Activated CD4-positive, alpha-beta T cell treated with anti-CD3 and anti-CD28 coated beads, Interleukin-2, amount 10 ng/mL, durations not matched to agents 7 days and 5 days (primary cell): ENCODE measurements around the gene POMC. TPM values are rescaled to one million over a fixed set of nuclear protein-coding genes. Genes with fewer than 3 reads are reported as not detected.

ENCODE experiments used
- CTCF ChIA-PET: fragments of 350-600 bp; sonication (Branson Sonifier 250); formaldehyde crosslinking; loops from one replicate; lab custom pipeline; 2021; ENCODE audit warnings: antibody characterized with exemption; lab: Charles Lee
- POLR2A ChIA-PET: fragments of 350-600 bp; sonication (Branson Sonifier 250); formaldehyde crosslinking; loops from one replicate; lab custom pipeline; 2021; ENCODE audit warnings: antibody characterized with exemption; lab: Charles Lee
- DNase-seq: peaks from one replicate; pipeline ENCODE4 v3.0.0-alpha.2; 2020
- H3K27ac Mint-ChIP-seq: one replicate; pipeline ENCODE4 v1.8.0; 2021; ENCODE audit warnings: mild to moderate bottlenecking, moderate library complexity, mixed read lengths
- H3K27me3 Mint-ChIP-seq: one replicate; pipeline ENCODE4 v1.8.0; 2021; ENCODE audit warnings: mixed read lengths
- H3K36me3 Mint-ChIP-seq: one replicate; pipeline ENCODE4 v1.8.0; 2021; ENCODE audit warnings: low read depth, mixed read lengths
- H3K4me1 Mint-ChIP-seq: one replicate; pipeline ENCODE4 v1.8.0; 2021; ENCODE audit warnings: mixed read lengths
- H3K4me3 Mint-ChIP-seq: one replicate; pipeline ENCODE4 v1.8.0; 2021; ENCODE audit warnings: mild to moderate bottlenecking, moderate library complexity, mixed read lengths
- H3K9me3 Mint-ChIP-seq: one replicate; pipeline ENCODE4 v1.8.0; 2021; ENCODE audit warnings: mixed read lengths
- total RNA-seq, 2 experiments: library from RNA; stranded (reverse); gene quantifications; one replicate each; pipeline ENCODE4 v1.2.3, GENCODE V29; 2021

Gene POMC
- total RNA-seq, 2 experiments from 2014 or later = 4.1 to 5.0 TPM

DNA sequence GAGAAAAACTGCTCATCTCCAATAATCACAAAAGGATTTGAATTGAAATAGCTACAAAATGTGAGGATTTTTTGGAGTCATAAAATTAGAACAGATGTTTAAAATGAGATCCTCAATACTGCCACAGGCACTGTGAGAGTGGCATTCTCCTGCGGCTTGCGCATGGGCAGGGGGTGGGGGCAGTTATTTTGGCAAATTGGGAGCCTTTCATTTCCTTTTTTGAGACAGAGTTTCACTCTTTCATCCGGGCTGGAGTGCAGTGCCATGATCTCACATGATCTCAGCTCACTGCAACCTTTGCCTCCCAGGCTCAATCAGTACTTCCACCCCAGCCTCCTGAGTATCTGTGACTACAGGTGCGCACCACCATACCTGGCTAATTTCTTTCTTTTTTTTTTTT, 42.4 kb downstream of the POMC start:
- peaks cover 10% of the 10 kb centered on the region for H3K27me3 Mint-ChIP-seq
- H3K36me3 Mint-ChIP-seq = no peaks in the 10 kb centered on the region
- POLR2A ChIA-PET = interaction anchor here (0.6 kb wide), 1 partner anchor 703 kb away, joined by 4 read pairs; no protein-coding TSS in a partner anchor
- H3K4me1 Mint-ChIP-seq = peaks cover 7% of the 10 kb centered on the region
- no peak overlapping the region for H3K4me3 Mint-ChIP-seq
- no peak overlapping the region for H3K27ac Mint-ChIP-seq
- H3K9me3 Mint-ChIP-seq = no peaks in the 10 kb centered on the region
- no peak for DNase-seq
- CTCF ChIA-PET = interaction anchor here (0.6 to 1.5 kb wide), 2 partner anchors 150 to 804 kb away, joined by 3 to 6 read pairs; no protein-coding TSS in a partner anchor

DNA sequence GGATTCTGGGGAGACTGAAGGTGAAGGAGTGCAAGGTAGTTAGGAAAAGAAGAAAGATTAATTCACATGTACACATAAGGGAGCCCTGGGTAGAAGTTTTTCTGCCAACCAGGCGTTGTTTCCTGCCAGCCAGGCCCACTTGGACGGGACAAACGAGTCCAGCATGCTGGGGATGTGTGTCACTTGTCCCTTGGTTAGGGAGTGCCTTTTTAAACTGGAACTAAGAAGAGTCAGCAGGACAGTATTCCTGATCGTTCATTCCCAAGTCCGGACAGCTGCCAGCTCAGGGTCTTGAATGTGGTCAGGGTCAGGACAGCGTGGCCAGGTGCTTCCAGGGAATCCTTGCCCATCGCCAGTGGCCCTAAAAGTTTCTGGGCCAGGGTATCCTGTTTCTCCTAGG, 43.2 kb downstream of the POMC start:
- no peak overlapping the region for H3K4me3 Mint-ChIP-seq
- POLR2A ChIA-PET = no interaction called here
- H3K27me3 Mint-ChIP-seq = peaks cover 3% of the 10 kb centered on the region
- CTCF ChIA-PET = interaction anchor here (1.5 kb wide), 1 partner anchor 150 kb away, joined by 6 read pairs; no protein-coding TSS in a partner anchor
- H3K27ac Mint-ChIP-seq = no peak overlapping the region
- H3K4me1 Mint-ChIP-seq = peaks cover 5% of the 10 kb centered on the region
- H3K36me3 Mint-ChIP-seq = no peaks in the 10 kb centered on the region
- no peak for DNase-seq
- no peaks in the 10 kb centered on the region for H3K9me3 Mint-ChIP-seq

GRCh38 chr2:25123682-25124081, 44.7 kb downstream of the POMC start:
- H3K27ac Mint-ChIP-seq = no peak overlapping the region
- no peak overlapping the region for H3K4me3 Mint-ChIP-seq
- no peak for DNase-seq
- no peaks in the 10 kb centered on the region for H3K27me3 Mint-ChIP-seq
- POLR2A ChIA-PET = no interaction called here
- no peaks in the 10 kb centered on the region for H3K4me1 Mint-ChIP-seq
- H3K9me3 Mint-ChIP-seq = no peaks in the 10 kb centered on the region
- CTCF ChIA-PET = interaction anchor here (1.4 kb wide), 1 partner anchor 29 kb away, joined by 3 read pairs; no protein-coding TSS in a partner anchor
- H3K36me3 Mint-ChIP-seq = no peaks in the 10 kb centered on the region

GRCh38 chr2:25122367-25122766, 46.0 kb downstream of the POMC start:
- no peaks in the 10 kb centered on the region for H3K27me3 Mint-ChIP-seq
- no peaks in the 10 kb centered on the region for H3K9me3 Mint-ChIP-seq
- H3K36me3 Mint-ChIP-seq = no peaks in the 10 kb centered on the region
- H3K4me3 Mint-ChIP-seq = no peak overlapping the region
- POLR2A ChIA-PET = no interaction called here
- CTCF ChIA-PET = interaction anchor here (0.6 to 1.4 kb wide), 3 partner anchors 30 to 1090 kb away, joined by 3 to 6 read pairs (median 5); no protein-coding TSS in a partner anchor
- DNase-seq = no peak
- H3K27ac Mint-ChIP-seq = no peak overlapping the region
- no peaks in the 10 kb centered on the region for H3K4me1 Mint-ChIP-seq

DNA sequence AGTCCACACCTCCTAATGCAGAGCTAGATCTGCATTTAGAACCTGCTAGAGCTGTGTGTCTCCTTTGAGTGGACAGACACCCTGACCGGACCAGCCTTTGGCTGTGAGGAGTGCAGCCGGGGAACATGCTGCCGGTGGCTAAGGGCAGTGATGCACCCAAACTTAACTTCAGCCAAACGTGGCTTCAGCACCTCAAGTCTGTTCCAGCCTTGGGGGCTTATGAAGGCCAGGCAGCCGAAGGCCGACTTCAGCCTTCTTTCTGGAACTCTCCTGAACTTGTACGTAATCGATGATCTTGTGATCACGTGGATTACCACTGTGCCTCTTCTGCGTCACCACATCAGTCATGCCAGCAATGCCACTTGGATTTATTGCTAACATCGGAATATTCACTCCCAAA, 49.1 kb downstream of the POMC start:
- POLR2A ChIA-PET = no interaction called here
- no peaks in the 10 kb centered on the region for H3K27me3 Mint-ChIP-seq
- no peak overlapping the region for H3K27ac Mint-ChIP-seq

GRCh38 chr2:25116956-25117355, 51.4 kb downstream of the POMC start:
- Mint-ChIP-seq H3K27ac (no peak overlapping the region), H3K27me3 (no peaks in the 10 kb centered on the region), H3K36me3 (no peaks in the 10 kb centered on the region), H3K4me3 (no peak overlapping the region), H3K4me1 (no peaks in the 10 kb centered on the region), H3K9me3 (no peaks in the 10 kb centered on the region)
- ChIA-PET POLR2A (no interaction called here), CTCF (interaction anchor here (0.7 kb wide), 1 partner anchor 21 kb away, joined by 3 read pairs; no protein-coding TSS in a partner anchor)
- no peak for DNase-seq

More for the DNA sequence above, 49.1 kb downstream of the POMC start:
- H3K4me1 Mint-ChIP-seq = no peaks in the 10 kb centered on the region
- H3K9me3 Mint-ChIP-seq = no peaks in the 10 kb centered on the region
- no peaks in the 10 kb centered on the region for H3K36me3 Mint-ChIP-seq
- CTCF ChIA-PET = interaction anchor here (1.0 to 1.7 kb wide), 3 partner anchors 10 to 144 kb away, joined by 3 read pairs; no protein-coding TSS in a partner anchor
- no peak overlapping the region for H3K4me3 Mint-ChIP-seq
- no peak for DNase-seq

GRCh38 chr2:25115902-25116301, 52.5 kb downstream of the POMC start:
- H3K4me1 Mint-ChIP-seq = no peaks in the 10 kb centered on the region
- H3K9me3 Mint-ChIP-seq = no peaks in the 10 kb centered on the region
- no peak for DNase-seq
- no peaks in the 10 kb centered on the region for H3K27me3 Mint-ChIP-seq
- H3K4me3 Mint-ChIP-seq = no peak overlapping the region
- POLR2A ChIA-PET = no interaction called here
- CTCF ChIA-PET = interaction anchor here (1.7 kb wide), 1 partner anchor 10 kb away, joined by 4 read pairs; no protein-coding TSS in a partner anchor
- no peak overlapping the region for H3K27ac Mint-ChIP-seq
- H3K36me3 Mint-ChIP-seq = no peaks in the 10 kb centered on the region

- H3K9me3 Mint-ChIP-seq = no peaks in the 10 kb centered on the region
- no peaks in the 10 kb centered on the region for H3K36me3 Mint-ChIP-seq
- POLR2A ChIA-PET = no interaction called here
- no peak overlapping the region for H3K27ac Mint-ChIP-seq
- no peak for DNase-seq
- no peaks in the 10 kb centered on the region for H3K27me3 Mint-ChIP-seq
- no peaks in the 10 kb centered on the region for H3K4me1 Mint-ChIP-seq
- no peak overlapping the region for H3K4me3 Mint-ChIP-seq
- CTCF ChIA-PET = interaction anchor here (1.0 to 1.7 kb wide), 2 partner anchors 8 to 10 kb away, joined by 3 to 4 read pairs; no protein-coding TSS in a partner anchor
Observed at GRCh38 chr2:25115249-25115883, 53.0 kb downstream of the POMC start.

DNA sequence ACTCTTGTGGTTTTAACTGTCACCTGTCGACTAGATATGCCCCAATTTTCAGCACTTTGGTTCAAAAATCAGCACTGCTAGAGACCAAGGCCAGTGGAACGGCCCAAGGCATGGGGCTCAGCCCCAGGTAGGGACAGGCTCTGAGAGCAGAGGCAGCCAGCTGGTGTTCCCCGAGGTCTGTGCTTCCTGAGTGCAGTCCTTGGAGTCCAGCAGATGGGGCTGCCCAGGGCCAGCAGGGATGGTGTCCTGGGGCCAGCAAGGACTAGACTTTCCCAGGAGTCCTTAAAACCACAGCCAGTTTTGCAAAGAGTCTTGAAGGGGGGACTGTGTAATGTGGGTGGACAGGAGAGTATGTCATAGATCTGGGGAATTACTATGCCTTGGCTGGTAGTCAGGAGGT, 56.3 kb downstream of the POMC start:
- Mint-ChIP-seq H3K4me1 (no peaks in the 10 kb centered on the region), H3K9me3 (no peaks in the 10 kb centered on the region)

More for the DNA sequence above, 56.3 kb downstream of the POMC start:
- Mint-ChIP-seq H3K36me3 (no peaks in the 10 kb centered on the region), H3K27me3 (no peaks in the 10 kb centered on the region), H3K4me3 (no peak overlapping the region), H3K27ac (no peak overlapping the region)
- DNase-seq = no peak
- CTCF ChIA-PET = no interaction called here
- POLR2A ChIA-PET = no interaction called here

Other genes with a start within 250 kb of the POMC start
- gene ADCY3, start 248.3 kb downstream of the POMC start, total RNA-seq = 10 to 100 TPM; 60.8 to 67.2 TPM
- 1 to 10 TPM; 6.0 to 7.7 TPM for gene DNAJC27, start 196.6 kb downstream of the POMC start, total RNA-seq
- under 1 TPM in 1 of 2 experiments, not detected in 1; 0.06 TPM for gene EFR3B, start 126.5 kb downstream of the POMC start, total RNA-seq
- gene DNMT3A, start 173.3 kb upstream of the POMC start, total RNA-seq = 10 to 100 TPM; 55.9 to 62.3 TPM